Mucosa of stomach (tissue), 1 donor: ENCODE measurements around the gene GRIA1.

Experiments used
- H3K27me3 ChIP-seq: one replicate; pipeline ENCODE4 v1.7.0; 2013; ENCODE audit warnings: mild to moderate bottlenecking, low read length; ENCODE audit not compliant: control insufficient read depth, insufficient read depth
- H3K36me3 ChIP-seq: one replicate; pipeline ENCODE4 v1.7.0; 2013; ENCODE audit warnings: low read length; ENCODE audit not compliant: control insufficient read depth, insufficient read depth
- H3K4me1 ChIP-seq: one replicate; pipeline ENCODE4 v1.7.0; 2013; ENCODE audit warnings: mild to moderate bottlenecking, low read length; ENCODE audit not compliant: control insufficient read depth, insufficient read depth
- H3K4me3 ChIP-seq: one replicate; pipeline ENCODE4 v1.7.0; 2013; ENCODE audit warnings: low read length
- H3K9ac ChIP-seq: one replicate; pipeline ENCODE4 v1.7.0; 2013; ENCODE audit warnings: mild to moderate bottlenecking, low read length, moderate library complexity
- H3K9me3 ChIP-seq: one replicate; pipeline ENCODE4 v1.7.0; 2013; ENCODE audit warnings: mild to moderate bottlenecking, low read length, moderate library complexity; ENCODE audit not compliant: control insufficient read depth
- donor health status: Pancreatic carcinoma.

GRIA1 gene

DNA sequence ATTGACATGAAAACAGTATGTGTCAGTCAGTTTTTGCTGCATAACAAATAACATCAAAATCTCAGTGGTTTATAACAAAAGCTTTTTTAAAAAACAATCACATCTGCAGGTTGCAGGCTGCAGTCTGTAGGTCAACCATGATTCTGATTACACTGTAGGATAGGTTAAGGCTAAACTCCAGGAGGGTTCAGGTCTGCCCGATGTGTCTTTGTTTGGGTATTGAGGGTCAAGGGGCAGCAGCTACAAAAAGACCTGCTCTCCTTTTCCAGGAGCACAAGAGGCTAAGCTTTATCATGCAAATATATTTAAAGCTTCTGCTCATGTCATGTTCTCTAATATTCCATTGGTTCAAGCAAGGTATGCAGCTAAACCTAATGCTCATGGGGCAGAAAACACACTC lies 18.2 kb downstream of the GRIA1 start:
- Histone ChIP-seq H3K4me1 (no peaks in the 10 kb centered on the region), H3K4me3 (no peak overlapping the region), H3K9ac (no peak overlapping the region)

DNA sequence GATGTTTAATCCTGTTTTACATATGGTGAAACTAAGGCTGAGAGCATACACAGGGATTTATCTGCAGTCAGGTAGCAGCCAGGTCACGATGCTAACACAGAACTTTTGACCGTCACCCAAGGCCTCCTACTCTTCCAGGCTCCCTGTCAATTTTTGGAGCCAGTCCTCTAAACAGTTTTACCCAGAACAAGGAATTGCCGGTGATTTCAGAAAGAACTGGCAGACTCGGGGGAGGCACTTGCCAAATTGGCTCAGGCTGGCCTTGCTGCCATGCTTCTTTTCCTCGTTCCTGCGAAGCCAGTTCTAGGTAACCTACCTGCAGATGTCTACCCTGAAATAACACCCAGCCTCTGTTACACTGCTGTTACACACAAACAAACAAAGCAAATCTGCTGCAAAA lies 21.2 kb downstream of the GRIA1 start:
- no peaks in the 10 kb centered on the region for H3K9me3 ChIP-seq
- H3K27me3 ChIP-seq = no peaks in the 10 kb centered on the region
- H3K36me3 ChIP-seq = no peaks in the 10 kb centered on the region
- H3K9ac ChIP-seq = no peak overlapping the region
- no peak overlapping the region for H3K4me3 ChIP-seq
- no peaks in the 10 kb centered on the region for H3K4me1 ChIP-seq

More for the DNA sequence above, 18.2 kb downstream of the GRIA1 start:
- Histone ChIP-seq H3K36me3 (no peaks in the 10 kb centered on the region), H3K9me3 (no peaks in the 10 kb centered on the region), H3K27me3 (no peaks in the 10 kb centered on the region)

DNA sequence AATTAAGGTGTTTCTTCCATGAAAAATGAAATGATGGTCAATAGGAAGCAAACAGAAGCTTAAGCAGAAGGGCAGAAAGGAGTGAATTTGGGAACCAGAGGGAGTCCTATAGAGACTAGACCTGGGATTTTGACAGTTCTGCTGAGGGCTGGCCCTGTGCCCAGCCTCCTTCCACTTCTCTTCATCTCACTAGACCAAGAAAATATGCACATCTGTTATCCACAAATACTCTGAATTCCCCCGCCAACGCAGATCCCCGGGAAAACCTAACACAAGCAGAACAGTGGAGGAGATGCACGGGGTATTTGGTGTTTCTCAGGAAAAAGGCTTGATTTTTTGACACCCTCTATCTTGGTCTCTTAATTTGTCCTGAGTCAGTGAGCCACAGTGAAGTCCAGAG lies 22.7 kb downstream of the GRIA1 start:
- Histone ChIP-seq H3K9me3 (no peaks in the 10 kb centered on the region), H3K9ac (no peak overlapping the region), H3K4me3 (no peak overlapping the region), H3K27me3 (no peaks in the 10 kb centered on the region), H3K36me3 (no peaks in the 10 kb centered on the region), H3K4me1 (no peaks in the 10 kb centered on the region)

DNA sequence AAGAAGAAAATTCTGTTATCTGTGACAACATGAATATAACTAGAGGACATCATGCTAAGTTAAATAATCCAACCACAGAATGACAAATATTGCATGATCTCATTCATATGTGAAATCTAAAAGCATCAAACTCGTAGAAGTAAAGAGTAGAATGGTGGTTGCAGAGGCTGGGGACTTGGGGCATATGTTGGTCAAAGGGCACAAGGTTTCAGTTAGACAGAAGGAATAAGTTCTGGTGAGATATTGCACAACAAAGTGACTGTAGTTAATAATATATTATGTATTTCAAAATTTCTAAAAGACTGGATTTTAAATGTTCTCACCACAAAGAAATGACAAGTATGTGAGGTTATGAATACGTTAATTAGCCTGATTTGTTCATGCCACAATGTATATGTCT lies 24.8 kb downstream of the GRIA1 start:
- no peaks in the 10 kb centered on the region for H3K9me3 ChIP-seq
- H3K4me1 ChIP-seq = no peaks in the 10 kb centered on the region
- H3K9ac ChIP-seq = no peak overlapping the region
- H3K4me3 ChIP-seq = no peak overlapping the region
- H3K36me3 ChIP-seq = no peaks in the 10 kb centered on the region
- no peaks in the 10 kb centered on the region for H3K27me3 ChIP-seq

DNA sequence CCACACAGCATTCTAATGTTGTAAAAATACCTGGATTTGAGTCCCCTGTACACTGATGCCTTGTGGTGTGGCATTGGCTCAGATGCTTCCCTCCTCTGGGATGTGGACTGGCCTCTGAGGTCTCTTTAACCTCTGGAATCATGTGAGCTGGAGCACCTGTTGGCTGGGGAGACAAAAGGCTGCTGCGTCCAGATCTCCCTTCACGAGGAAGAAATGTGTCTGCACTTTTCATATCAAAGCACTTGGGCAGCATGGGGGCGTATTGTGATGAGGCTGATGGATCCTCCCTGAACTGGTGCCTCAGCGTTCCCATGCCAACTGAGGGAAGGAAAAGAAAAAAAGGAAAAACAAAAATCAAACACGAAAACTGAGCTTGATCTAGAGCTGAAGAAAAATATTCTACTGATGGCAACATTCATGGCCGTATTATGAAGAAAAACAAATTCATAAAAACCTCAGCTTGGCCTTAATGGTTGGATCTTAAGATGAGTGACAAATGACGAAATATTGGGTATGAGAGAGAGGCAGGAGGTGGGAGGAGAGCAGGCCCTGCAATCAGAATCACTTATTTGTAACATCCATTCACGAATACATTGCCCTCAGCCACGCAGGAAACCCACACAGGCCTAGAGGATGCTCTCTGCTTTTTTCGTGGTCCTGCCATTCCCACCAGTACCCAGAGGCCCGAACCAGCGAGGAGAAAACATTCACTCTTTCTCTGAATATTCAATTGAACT lies 26.2 kb downstream of the GRIA1 start:
- Histone ChIP-seq H3K9me3 (no peaks in the 10 kb centered on the region), H3K9ac (no peak overlapping the region), H3K4me1 (no peaks in the 10 kb centered on the region), H3K27me3 (no peaks in the 10 kb centered on the region), H3K4me3 (no peak overlapping the region), H3K36me3 (no peaks in the 10 kb centered on the region)

DNA sequence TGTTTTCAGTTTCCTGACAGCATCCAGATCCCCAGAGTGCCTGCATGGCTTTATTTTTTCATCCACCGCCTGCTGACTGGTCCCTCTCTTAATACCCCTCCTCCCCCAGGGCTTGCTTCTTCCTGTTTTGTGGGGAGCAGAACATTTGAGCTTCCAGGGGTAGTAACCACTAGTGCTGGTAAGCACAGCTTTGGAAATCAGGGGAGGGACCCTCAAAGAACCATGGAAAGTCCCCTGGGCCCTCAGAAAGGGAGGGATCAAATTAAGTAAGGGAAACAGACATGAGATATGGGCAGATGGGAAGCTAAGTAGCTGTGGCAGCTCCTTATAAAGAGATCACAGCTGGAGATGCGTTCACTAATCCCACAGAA lies 26.8 kb downstream of the GRIA1 start:
- Histone ChIP-seq H3K36me3 (no peaks in the 10 kb centered on the region), H3K9me3 (no peaks in the 10 kb centered on the region), H3K27me3 (no peaks in the 10 kb centered on the region), H3K9ac (no peak overlapping the region), H3K4me1 (no peaks in the 10 kb centered on the region), H3K4me3 (no peak overlapping the region)

DNA sequence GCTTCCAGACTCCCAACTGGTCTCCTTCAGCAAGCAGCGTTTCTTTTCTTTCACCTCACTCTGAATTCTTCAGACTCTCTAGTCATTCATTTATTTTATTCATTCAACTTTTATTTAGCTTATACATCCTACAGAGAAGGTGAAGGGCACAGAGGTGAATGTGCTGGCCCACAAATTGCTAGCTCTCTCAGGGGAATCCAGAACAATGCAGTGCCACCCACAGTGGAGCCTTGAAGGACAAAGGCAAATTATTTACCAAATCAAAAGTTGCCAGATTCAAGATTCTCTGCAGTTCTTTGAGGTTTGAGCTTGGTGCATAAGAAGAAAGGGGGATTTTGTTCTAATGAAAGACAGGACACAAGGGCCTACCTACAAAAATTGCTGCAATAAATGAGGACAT lies 29.7 kb downstream of the GRIA1 start:
- H3K36me3 ChIP-seq = no peaks in the 10 kb centered on the region
- no peaks in the 10 kb centered on the region for H3K4me1 ChIP-seq
- no peak overlapping the region for H3K9ac ChIP-seq
- no peaks in the 10 kb centered on the region for H3K9me3 ChIP-seq
- H3K4me3 ChIP-seq = no peak overlapping the region
- H3K27me3 ChIP-seq = no peaks in the 10 kb centered on the region

DNA sequence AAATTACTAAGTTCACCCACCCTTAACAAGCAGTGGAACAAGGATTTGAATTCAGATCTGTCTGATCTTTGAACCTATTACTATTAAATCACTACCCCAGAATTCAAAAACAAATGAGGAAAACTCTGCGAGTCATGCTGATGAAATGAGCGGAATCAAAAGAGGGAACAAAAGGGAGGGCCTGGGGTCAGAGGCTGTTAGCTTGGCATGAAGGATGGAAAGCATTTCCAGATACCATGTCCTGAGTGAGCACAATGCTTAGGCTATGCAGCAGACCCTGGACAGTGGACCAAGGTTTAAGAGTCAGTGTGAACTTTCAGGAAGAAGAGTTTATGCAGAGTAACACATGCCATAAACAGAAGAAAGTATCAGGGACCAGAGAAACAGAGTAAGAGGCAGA lies 30.5 kb downstream of the GRIA1 start:
- Histone ChIP-seq H3K4me3 (no peak overlapping the region), H3K4me1 (no peaks in the 10 kb centered on the region), H3K36me3 (no peaks in the 10 kb centered on the region), H3K9ac (no peak overlapping the region), H3K9me3 (no peaks in the 10 kb centered on the region), H3K27me3 (no peaks in the 10 kb centered on the region)

DNA sequence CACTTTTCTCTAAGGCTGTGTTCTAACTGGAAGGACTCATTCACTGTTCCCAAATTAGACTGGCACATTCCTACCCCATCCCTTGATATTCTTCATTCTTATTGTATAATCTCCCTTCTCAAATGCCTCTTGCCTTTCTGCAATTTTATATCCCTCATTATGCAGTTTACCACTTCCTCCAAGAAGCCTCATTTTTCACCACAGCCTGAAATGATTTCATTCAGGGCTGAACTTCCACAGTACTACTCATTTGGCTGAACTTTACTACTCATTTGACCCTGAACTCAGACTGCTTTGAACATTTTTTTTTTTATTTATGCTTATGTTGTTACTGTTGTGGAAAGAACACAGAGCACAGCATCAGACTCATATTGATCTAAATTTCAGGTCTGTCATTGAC lies 32.7 kb downstream of the GRIA1 start:
- Histone ChIP-seq H3K9ac (no peak overlapping the region), H3K4me1 (no peaks in the 10 kb centered on the region), H3K4me3 (no peak overlapping the region), H3K36me3 (no peaks in the 10 kb centered on the region), H3K27me3 (no peaks in the 10 kb centered on the region), H3K9me3 (no peaks in the 10 kb centered on the region)

DNA sequence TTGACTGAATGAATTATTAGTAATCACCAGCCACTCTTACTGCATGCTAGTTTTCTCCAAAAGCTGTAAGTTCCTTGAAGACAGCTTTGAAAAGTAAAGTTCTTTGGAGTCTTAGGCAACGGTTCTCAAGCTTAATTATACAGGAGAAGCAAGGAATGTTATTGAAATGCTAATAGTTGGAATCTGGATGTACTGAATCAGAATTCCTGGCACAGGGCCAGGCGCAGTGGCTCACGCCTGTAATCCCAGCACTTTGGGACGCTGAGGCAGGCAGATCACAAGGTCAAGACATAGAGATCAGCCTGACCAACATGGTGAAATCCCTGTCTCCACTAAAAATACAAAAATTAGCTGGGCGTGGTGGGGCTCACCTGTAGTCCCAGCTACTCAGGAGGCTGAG lies 33.4 kb downstream of the GRIA1 start:
- H3K36me3 ChIP-seq = no peaks in the 10 kb centered on the region
- no peaks in the 10 kb centered on the region for H3K27me3 ChIP-seq

DNA sequence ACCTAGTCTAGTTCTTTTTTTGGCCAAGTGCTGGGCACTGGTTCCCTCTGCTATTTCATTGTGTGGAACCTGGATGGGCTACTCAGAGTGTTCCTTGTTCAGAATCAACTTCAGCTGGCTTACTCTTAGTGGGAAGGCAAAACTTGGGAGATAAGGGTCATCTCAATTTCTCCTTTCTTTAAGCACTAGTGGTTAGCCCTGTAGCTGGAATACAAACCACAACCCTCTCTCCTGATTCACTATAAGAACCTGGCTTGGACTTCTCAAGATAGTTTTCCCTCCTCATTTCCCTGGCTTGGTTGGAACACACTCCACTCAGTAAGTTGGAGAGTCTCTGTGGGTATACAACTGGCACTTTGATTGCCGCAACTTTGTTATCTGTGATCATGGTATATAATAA lies 35.1 kb downstream of the GRIA1 start:
- Histone ChIP-seq H3K27me3 (no peaks in the 10 kb centered on the region), H3K9me3 (no peaks in the 10 kb centered on the region), H3K9ac (no peak overlapping the region), H3K4me3 (no peak overlapping the region), H3K36me3 (no peaks in the 10 kb centered on the region), H3K4me1 (no peaks in the 10 kb centered on the region)

More for the DNA sequence above, 33.4 kb downstream of the GRIA1 start:
- Histone ChIP-seq H3K4me3 (no peak overlapping the region), H3K9ac (no peak overlapping the region), H3K4me1 (no peaks in the 10 kb centered on the region), H3K9me3 (no peaks in the 10 kb centered on the region)

DNA sequence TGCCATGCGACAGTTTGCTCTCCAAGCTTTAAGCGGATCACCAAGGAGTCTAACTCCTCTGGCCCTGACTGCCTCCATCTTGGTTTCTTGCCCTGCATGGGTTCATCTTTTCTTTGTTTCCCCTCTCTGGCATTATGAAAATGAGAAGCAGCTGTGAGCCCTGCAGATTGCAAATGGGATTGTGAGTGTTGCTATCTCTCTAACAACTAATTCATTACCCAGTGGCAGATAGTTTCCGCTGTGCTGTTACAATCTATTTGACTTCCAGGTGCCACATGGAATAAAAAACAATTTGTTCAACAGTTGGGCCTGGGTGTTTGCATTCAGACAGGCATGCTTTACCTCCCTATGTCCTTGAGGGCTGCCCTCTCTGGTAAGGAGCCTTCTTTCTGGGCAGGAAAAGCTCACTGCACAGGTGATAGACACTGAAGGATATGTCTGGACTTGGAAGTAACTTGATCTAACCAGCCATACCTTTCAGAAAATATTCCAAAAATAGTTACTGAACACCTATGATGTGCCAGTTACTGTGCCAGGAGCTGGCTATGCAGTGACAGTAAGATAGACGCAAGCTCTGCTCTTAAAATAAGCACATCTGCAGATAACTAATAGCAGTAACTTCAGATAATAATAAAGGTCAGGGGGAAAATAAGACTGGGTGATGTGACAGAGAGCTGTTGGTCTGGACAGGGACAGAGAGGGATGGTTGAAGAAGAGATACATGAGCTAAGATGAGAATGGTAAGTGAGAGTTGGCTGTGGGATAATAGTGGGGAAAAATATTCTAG lies 40.1 kb downstream of the GRIA1 start:
- no peaks in the 10 kb centered on the region for H3K27me3 ChIP-seq
- no peaks in the 10 kb centered on the region for H3K4me1 ChIP-seq
- no peak overlapping the region for H3K4me3 ChIP-seq
- H3K9ac ChIP-seq = no peak overlapping the region
- H3K9me3 ChIP-seq = no peaks in the 10 kb centered on the region
- H3K36me3 ChIP-seq = no peaks in the 10 kb centered on the region
